Right lobe of liver (tissue), 6 donors: ENCODE results near the gene NQO2. TPM values are rescaled to one million over a fixed set of nuclear protein-coding genes. Genes with fewer than 3 reads are reported as not detected.

Experiments used
- ATAC-seq, 4 donors: fragments of 200-7000 bp; cut with Tn5 transposase; one replicate each; pipeline ENCODE4 v1.9.1; 2020; ENCODE audit warnings: mild to moderate bottlenecking in 4 of 4, moderate library complexity in 4 of 4
- DNase-seq, 3 donors: peaks; one replicate each; pipeline ENCODE4 v3.0.0-alpha.2; 2020
- H3K27ac ChIP-seq, 3 donors: fragments of 200-600 bp; one replicate each; pipeline ENCODE4 v1.8.0; 2022
- H3K27me3 ChIP-seq, 2 donors: fragments of 200-600 bp; one replicate each; pipeline ENCODE4 v1.8.0; 2022
- H3K36me3 ChIP-seq, 4 donors: fragments of 200-600 bp; sonication (generic) in 1 of 4; one replicate each; pipeline versions ENCODE4 v1.5.1 to v1.8.0; 2017 to 2022; ENCODE audit warnings: control low read depth in 1 of 4
- H3K4me1 ChIP-seq, 4 donors: fragments of 200-600 bp; sonication (generic) in 1 of 4; one replicate each; pipeline versions ENCODE4 v1.5.1 to v1.8.0; 2017 to 2022; ENCODE audit warnings: control low read depth in 1 of 4
- H3K4me3 ChIP-seq, 3 donors: fragments of 200-600 bp; one replicate each; pipeline ENCODE4 v1.8.0; 2022
- H3K9me3 ChIP-seq, 4 donors: fragments of 200-600 bp; sonication (generic) in 1 of 4; one replicate each; pipeline versions ENCODE4 v1.5.1 to v1.8.0; 2017 to 2022; ENCODE audit warnings: control low read depth in 1 of 4
- CTCF ChIP-seq, 4 donors: fragments of 200-600 bp in 3 of 4; fragments of 450-650 bp in 1 of 4; IDR thresholded peaks; one replicate each; pipeline versions ENCODE4 v1.5.1 to v1.8.0; 2016 to 2022; ENCODE audit warnings: antibody characterized with exemption in 4 of 4, mild to moderate bottlenecking in 2 of 4
- POLR2A ChIP-seq: fragments of 450-650 bp; IDR thresholded peaks from one replicate; pipeline ENCODE4 v1.6.1; 2017; ENCODE audit warnings: antibody characterized with exemption, mild to moderate bottlenecking
- WGBS: methylation state at CpG from one replicate; pipeline ENCODE4 v1.1.6; 2018; ENCODE audit warnings: low coverage, low lambda C conversion rate; ENCODE audit not compliant: insufficient coverage; ENCODE audit errors: missing lambda C conversion rate; 5-methylcytosine and 5-hydroxymethylcytosine counted together
- intact Hi-C, 2 donors: fragments of 100-400 bp; cut with DNase I; formaldehyde crosslinking; loops; one replicate each; pipeline versions ENCODE4 v1.11.2 to v1.14.1; 2022
- total RNA-seq, 6 experiments: library from RNA; depleted of rRNA in 2 of 6; stranded (reverse); fragments of >200 nt in 2 of 6; fragmentation: NEBNext Ultra II Directional in 3 of 6; extraction: Animal tissue kit (Norgen Biotek cat#: 25700) in 3 of 6; gene quantifications; one replicate each; pipeline versions ENCODE4 v1.1.0 to v1.2.4, GENCODE V29; 2016 to 2023
- donor health status: DM: no; HTN: yes; CAD: no.
- donor health status: DM: no; HTN: no; CAD: no.
- donor health status: DM: no; HTN: no; CAD: no.
- donor health status: DM: no; HTN: yes; CAD: no.
- donor health status: DM: no; HTN: yes; CAD: no.

The NQO2 gene
- total RNA-seq, 6 experiments from 2014 or later = 44.5 to 74.2 (median 67.3) TPM

- Histone ChIP-seq H3K27ac (no peak overlapping the region), H3K27me3 (no peaks in the 10 kb centered on the region), H3K9me3 (no peaks in the 10 kb centered on the region), H3K36me3 (no peaks in the 10 kb centered on the region), H3K4me1 (no peaks in the 10 kb centered on the region), H3K4me3 (no peak overlapping the region)
- intact Hi-C loops = no loop called here
- 57% methylated on average over 3 of the region's 3 CpGs for WGBS
- TF ChIP-seq CTCF (IDR thresholded peaks at IDR 0.05) (no peak), POLR2A (no peak)
- DNase-seq (no peak), ATAC-seq (peak; percentile 17 to 69 (median 38))
These were observed 21.7 kb upstream of the NQO2 start for GRCh38 chr6:2977799-2978590.

- intact Hi-C loops = no loop called here
- Histone ChIP-seq H3K36me3 (no peaks in the 10 kb centered on the region), H3K27ac (no peak overlapping the region), H3K4me1 (no peaks in the 10 kb centered on the region), H3K27me3 (no peaks in the 10 kb centered on the region), H3K9me3 (no peaks in the 10 kb centered on the region), H3K4me3 (no peak overlapping the region)
- no peak for ATAC-seq
- WGBS = 73% methylated on average over 4 of the region's 4 CpGs
- TF ChIP-seq CTCF (IDR thresholded peaks at IDR 0.05) = no peak
- DNase-seq = no peak
These were observed 20.8 kb upstream of the NQO2 start for GRCh38 chr6:2978923-2979322.

- DNase-seq = peak in 1 of 3 donors; percentile 5
- Histone ChIP-seq H3K36me3 (no peaks in the 10 kb centered on the region), H3K4me1 (no peaks in the 10 kb centered on the region), H3K27me3 (no peaks in the 10 kb centered on the region), H3K9me3 (no peaks in the 10 kb centered on the region), H3K4me3 (no peak overlapping the region), H3K27ac (no peak overlapping the region)
- WGBS = no CpG with 5 or more reads among the region's 2 CpGs
- no peak for TF ChIP-seq CTCF (IDR thresholded peaks at IDR 0.05)
- no peak for TF ChIP-seq POLR2A
- no peak for ATAC-seq
- intact Hi-C loops = no loop called here
These were observed 19.8 kb upstream of the NQO2 start for GRCh38 chr6:2979819-2980464.

GRCh38 chr6:2980465-2980855 is 19.2 kb upstream of the NQO2 start:
- intact Hi-C loops = no loop called here
- TF ChIP-seq CTCF (IDR thresholded peaks at IDR 0.05) (no peak), POLR2A (no peak)
- H3K9me3 ChIP-seq = no peaks in the 10 kb centered on the region
- no peaks in the 10 kb centered on the region for H3K27me3 ChIP-seq
- H3K36me3 ChIP-seq = no peaks in the 10 kb centered on the region
- H3K4me1 ChIP-seq = no peaks in the 10 kb centered on the region
- no peak overlapping the region for H3K4me3 ChIP-seq
- WGBS = 85% methylated on average over 2 of the region's 3 CpGs
- ATAC-seq = no peak
- no peak for DNase-seq
- H3K27ac ChIP-seq = no peak overlapping the region
